ENCODE results near the gene FOXB1.

Gene FOXB1

GRCh38 chr15:60004009-60004845, at the start of gene FOXB1:
TSS of gene FOXB1 (plus strand) at chr15:60004311. CDS start at chr15:60004964, 653 bp downstream.
- peak within 1 kb of the TSS; percentile 82 for H3K4me3 Mint-ChIP-seq
- peak within 1 kb of the TSS; percentile 70 for H3K27ac Mint-ChIP-seq
- H3K36me3 Mint-ChIP-seq, result peaks cover 6% of the 10 kb centered on the region
- peaks cover 47% of the 10 kb centered on the region for H3K27me3 Mint-ChIP-seq
- DNase-seq (ENCODE audit: low spot score in 2 of 2) (no peak), ATAC-seq (ENCODE audit: low read depth) (no peak)
- H3K4me1 Mint-ChIP-seq, result peaks cover 15% of the 10 kb centered on the region
- H3K9me3 Mint-ChIP-seq, result peaks cover 8% of the 10 kb centered on the region

GRCh38 chr15:59958288-59958687, 45.8 kb upstream of the FOXB1 start:
- no peak overlapping the region for H3K4me3 Mint-ChIP-seq
- no peaks in the 10 kb centered on the region for H3K4me1 Mint-ChIP-seq
- ATAC-seq (ENCODE audit: low read depth) (no peak), DNase-seq (ENCODE audit: low spot score in 2 of 2) (no peak)
- H3K36me3 Mint-ChIP-seq, result peaks cover 5% of the 10 kb centered on the region
- H3K27me3 Mint-ChIP-seq, result peaks cover 6% of the 10 kb centered on the region
- H3K27ac Mint-ChIP-seq, result no peak overlapping the region
- peaks cover 13% of the 10 kb centered on the region for H3K9me3 Mint-ChIP-seq

GRCh38 chr15:59960318-59960717, 43.8 kb upstream of the FOXB1 start:
- H3K27me3 Mint-ChIP-seq, result peaks cover 9% of the 10 kb centered on the region
- DNase-seq (ENCODE audit: low spot score in 2 of 2) (no peak), ATAC-seq (ENCODE audit: low read depth) (no peak)
- no peak overlapping the region for H3K4me3 Mint-ChIP-seq
- H3K9me3 Mint-ChIP-seq, result peaks cover 14% of the 10 kb centered on the region
- H3K4me1 Mint-ChIP-seq, result no peaks in the 10 kb centered on the region
- no peak overlapping the region for H3K27ac Mint-ChIP-seq
- H3K36me3 Mint-ChIP-seq, result peaks cover 5% of the 10 kb centered on the region

GRCh38 chr15:59963322-59963721, 40.8 kb upstream of the FOXB1 start:
- DNase-seq (ENCODE audit: low spot score in 2 of 2) (no peak), ATAC-seq (ENCODE audit: low read depth) (no peak)
- no peaks in the 10 kb centered on the region for H3K4me1 Mint-ChIP-seq
- no peak overlapping the region for H3K4me3 Mint-ChIP-seq
- H3K27me3 Mint-ChIP-seq, result peaks cover 10% of the 10 kb centered on the region
- H3K9me3 Mint-ChIP-seq, result peaks cover 8% of the 10 kb centered on the region
- no peak overlapping the region for H3K27ac Mint-ChIP-seq
- H3K36me3 Mint-ChIP-seq, result peaks cover 5% of the 10 kb centered on the region

- Mint-ChIP-seq H3K4me3 (no peak overlapping the region), H3K9me3 (peaks cover 8% of the 10 kb centered on the region)
These were observed 40.2 kb upstream of the FOXB1 start for GRCh38 chr15:59963925-59964324.

GRCh38 chr15:59965741-59966140, 38.4 kb upstream of the FOXB1 start:
- ATAC-seq (ENCODE audit: low read depth), result no peak
- Mint-ChIP-seq H3K4me3 (no peak overlapping the region), H3K27ac (no peak overlapping the region), H3K27me3 (peaks cover 12% of the 10 kb centered on the region), H3K36me3 (peaks cover 2% of the 10 kb centered on the region), H3K9me3 (peaks cover 5% of the 10 kb centered on the region), H3K4me1 (no peaks in the 10 kb centered on the region)
- DNase-seq (ENCODE audit: low spot score in 2 of 2), result no peak

More at GRCh38 chr15:59963925-59964324, 40.2 kb upstream of the FOXB1 start:
- Mint-ChIP-seq H3K27me3 (peaks cover 12% of the 10 kb centered on the region), H3K27ac (no peak overlapping the region), H3K36me3 (peaks cover 5% of the 10 kb centered on the region), H3K4me1 (no peaks in the 10 kb centered on the region)
- no peak for DNase-seq (ENCODE audit: low spot score in 2 of 2)
- no peak for ATAC-seq (ENCODE audit: low read depth)

GRCh38 chr15:59966262-59966661, 37.8 kb upstream of the FOXB1 start:
- no peak for DNase-seq (ENCODE audit: low spot score in 2 of 2)
- Mint-ChIP-seq H3K9me3 (peaks cover 3% of the 10 kb centered on the region), H3K27ac (no peak overlapping the region), H3K27me3 (peaks cover 12% of the 10 kb centered on the region), H3K4me3 (no peak overlapping the region), H3K4me1 (no peaks in the 10 kb centered on the region), H3K36me3 (no peaks in the 10 kb centered on the region)
- ATAC-seq (ENCODE audit: low read depth), result no peak

- no peak overlapping the region for H3K27ac Mint-ChIP-seq
- ATAC-seq (ENCODE audit: low read depth) (no peak), DNase-seq (ENCODE audit: low spot score in 2 of 2) (no peak)
- H3K36me3 Mint-ChIP-seq, result no peaks in the 10 kb centered on the region
- no peaks in the 10 kb centered on the region for H3K4me1 Mint-ChIP-seq
- no peak overlapping the region for H3K4me3 Mint-ChIP-seq
- H3K9me3 Mint-ChIP-seq, result peaks cover 1% of the 10 kb centered on the region
- H3K27me3 Mint-ChIP-seq, result peaks cover 13% of the 10 kb centered on the region
These were observed 35.8 kb upstream of the FOXB1 start for GRCh38 chr15:59968314-59968713.

- Mint-ChIP-seq H3K4me3 (no peak overlapping the region), H3K9me3 (peaks cover 4% of the 10 kb centered on the region), H3K4me1 (peaks cover 9% of the 10 kb centered on the region), H3K27me3 (peaks cover 8% of the 10 kb centered on the region), H3K36me3 (no peaks in the 10 kb centered on the region), H3K27ac (no peak overlapping the region)
- ATAC-seq (ENCODE audit: low read depth), result no peak
- no peak for DNase-seq (ENCODE audit: low spot score in 2 of 2)
These were observed 31.9 kb upstream of the FOXB1 start for GRCh38 chr15:59972241-59972640.

- H3K27ac Mint-ChIP-seq, result no peak overlapping the region
- H3K9me3 Mint-ChIP-seq, result peaks cover 5% of the 10 kb centered on the region
- H3K4me1 Mint-ChIP-seq, result peaks cover 9% of the 10 kb centered on the region
- DNase-seq (ENCODE audit: low spot score in 2 of 2) (no peak), ATAC-seq (ENCODE audit: low read depth) (peak; percentile 53)
- H3K36me3 Mint-ChIP-seq, result no peaks in the 10 kb centered on the region
- peaks cover 4% of the 10 kb centered on the region for H3K27me3 Mint-ChIP-seq
- no peak overlapping the region for H3K4me3 Mint-ChIP-seq
These were observed 27.4 kb upstream of the FOXB1 start for GRCh38 chr15:59976480-59977271.

- DNase-seq (ENCODE audit: low spot score in 2 of 2) (no peak), ATAC-seq (ENCODE audit: low read depth) (no peak)
- Mint-ChIP-seq H3K4me1 (peaks cover 3% of the 10 kb centered on the region), H3K9me3 (peaks cover 2% of the 10 kb centered on the region), H3K4me3 (no peak overlapping the region), H3K36me3 (no peaks in the 10 kb centered on the region), H3K27ac (no peak overlapping the region), H3K27me3 (peaks cover 20% of the 10 kb centered on the region)
These were observed 12.3 kb upstream of the FOXB1 start for GRCh38 chr15:59991834-59992233.

GRCh38 chr15:59993041-59993750, 10.9 kb upstream of the FOXB1 start:
- Mint-ChIP-seq H3K4me3 (no peak overlapping the region), H3K36me3 (no peaks in the 10 kb centered on the region), H3K27ac (no peak overlapping the region), H3K9me3 (no peaks in the 10 kb centered on the region), H3K27me3 (peaks cover 20% of the 10 kb centered on the region), H3K4me1 (peaks cover 3% of the 10 kb centered on the region)
- ATAC-seq (ENCODE audit: low read depth), result no peak
- DNase-seq (ENCODE audit: low spot score in 2 of 2), result no peak

GRCh38 chr15:59993950-59994401, 10.1 kb upstream of the FOXB1 start:
- H3K36me3 Mint-ChIP-seq, result no peaks in the 10 kb centered on the region
- DNase-seq (ENCODE audit: low spot score in 2 of 2), result no peak
- peaks cover 3% of the 10 kb centered on the region for H3K4me1 Mint-ChIP-seq
- no peak overlapping the region for H3K27ac Mint-ChIP-seq
- no peak overlapping the region for H3K4me3 Mint-ChIP-seq
- H3K9me3 Mint-ChIP-seq, result no peaks in the 10 kb centered on the region
- no peak for ATAC-seq (ENCODE audit: low read depth)
- H3K27me3 Mint-ChIP-seq, result peaks cover 23% of the 10 kb centered on the region

- H3K4me3 Mint-ChIP-seq, result no peak overlapping the region
- H3K27ac Mint-ChIP-seq, result no peak overlapping the region
- H3K36me3 Mint-ChIP-seq, result no peaks in the 10 kb centered on the region
- peaks cover 26% of the 10 kb centered on the region for H3K27me3 Mint-ChIP-seq
- no peak for DNase-seq (ENCODE audit: low spot score in 2 of 2)
- no peaks in the 10 kb centered on the region for H3K9me3 Mint-ChIP-seq
- no peak for ATAC-seq (ENCODE audit: low read depth)
- H3K4me1 Mint-ChIP-seq, result peaks cover 3% of the 10 kb centered on the region
These were observed 9.6 kb upstream of the FOXB1 start for GRCh38 chr15:59994526-59994887.
